RPMI7951 (cell line): ENCODE data around the gene ESR2. TPM values are rescaled to one million over a fixed set of nuclear protein-coding genes. Genes with fewer than 3 reads are reported as not detected.
"Not testable (repeated sequence)": the region's sequence is repeated elsewhere in the genome, so short reads cannot be mapped to it uniquely, and the experiment has no call there.

ENCODE experiments used
- DNase-seq: peaks from one replicate; pipeline ENCODE4 v3.0.0-alpha.2; 2012; ENCODE audit warnings: low read depth
- total RNA-seq: library from RNA; depleted of rRNA; stranded (reverse); fragments of >200 nt; shearing (Covaris generic); gene quantifications from 2 replicates; pipeline ENCODE4 v1.2.3, GENCODE V29; 2014; rRNA removed

ESR2 gene
- total RNA-seq, 1 experiment from 2014 or later, result 0.12 TPM

GRCh38 chr14:64040044-64040443, 254.1 kb downstream of the ESR2 start:
- DNase-seq, result no peak

- no peak for DNase-seq
Measured at GRCh38 chr14:64038841-64039542, 255.2 kb downstream of the ESR2 start.

- DNase-seq, result not testable (repeated sequence)
Measured at GRCh38 chr14:64037869-64038745, 256.1 kb downstream of the ESR2 start.

GRCh38 chr14:64035143-64035542, 259.0 kb downstream of the ESR2 start:
- DNase-seq, result no peak

Other genes starting within 250 kb of the ESR2 start
- gene MTHFD1, start 94.0 kb upstream of the ESR2 start, total RNA-seq, result 39.2 and 46.5 TPM in 2 replicates
- 0.36 and 0.59 TPM in 2 replicates for gene AKAP5, start 171.1 kb upstream of the ESR2 start, total RNA-seq
- 3.8 and 8.3 TPM in 2 replicates for gene ZBTB25, start 209.5 kb upstream of the ESR2 start, total RNA-seq
- 28.0 and 33.0 TPM in 2 replicates for gene ZBTB1, start 210.4 kb upstream of the ESR2 start, total RNA-seq
- 10.0 and 11.2 TPM in 2 replicates for gene HSPA2, start 246.4 kb upstream of the ESR2 start, total RNA-seq